PC-9 (cell line): ENCODE data around the gene SLC32A1.

Source experiments
- CTCF ChIP-seq: fragments of 200-600 bp; sonication (generic); conservative IDR thresholded peaks from 2 replicates; pipeline ENCODE4 v1.6.1; 2017; ENCODE audit warnings: mixed run types, antibody characterized with exemption, mild to moderate bottlenecking, moderate library complexity
- EZH2 ChIP-seq: fragments of 200-600 bp; sonication (generic); IDR thresholded peaks from 2 replicates; pipeline ENCODE4 v1.8.0; 2017; ENCODE audit warnings: antibody characterized with exemption, low read depth

GRCh38 chr20:38685271-38685670 lies 39.0 kb upstream of the SLC32A1 start:
- TF ChIP-seq CTCF: no peak
- TF ChIP-seq EZH2: no peak
